Fibroblast of skin of abdomen (primary cell): ENCODE results near the gene PGBD2. TPM values are rescaled to one million over a fixed set of nuclear protein-coding genes. Genes with fewer than 3 reads are reported as not detected.

Source experiments
- DNase-seq: peaks from one replicate; pipeline ENCODE4 v3.0.0-alpha.2; 2013
- polyA plus RNA-seq, 2 experiments: library from polyadenylated mRNA; unstranded; fragments of 120-200 nt; gene quantifications; one replicate each; pipeline ENCODE4 v1.2.1, GENCODE V29; 2013; ENCODE audit not compliant: insufficient read length in 2 of 2

The PGBD2 gene, protein sequence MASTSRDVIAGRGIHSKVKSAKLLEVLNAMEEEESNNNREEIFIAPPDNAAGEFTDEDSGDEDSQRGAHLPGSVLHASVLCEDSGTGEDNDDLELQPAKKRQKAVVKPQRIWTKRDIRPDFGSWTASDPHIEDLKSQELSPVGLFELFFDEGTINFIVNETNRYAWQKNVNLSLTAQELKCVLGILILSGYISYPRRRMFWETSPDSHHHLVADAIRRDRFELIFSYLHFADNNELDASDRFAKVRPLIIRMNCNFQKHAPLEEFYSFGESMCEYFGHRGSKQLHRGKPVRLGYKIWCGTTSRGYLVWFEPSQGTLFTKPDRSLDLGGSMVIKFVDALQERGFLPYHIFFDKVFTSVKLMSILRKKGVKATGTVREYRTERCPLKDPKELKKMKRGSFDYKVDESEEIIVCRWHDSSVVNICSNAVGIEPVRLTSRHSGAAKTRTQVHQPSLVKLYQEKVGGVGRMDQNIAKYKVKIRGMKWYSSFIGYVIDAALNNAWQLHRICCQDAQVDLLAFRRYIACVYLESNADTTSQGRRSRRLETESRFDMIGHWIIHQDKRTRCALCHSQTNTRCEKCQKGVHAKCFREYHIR
- polyA plus RNA-seq (2013, experiment 1 of 2; ENCODE audit: insufficient read length) = 4.3 TPM
- polyA plus RNA-seq (2013, experiment 2 of 2; ENCODE audit: insufficient read length) = 3.8 TPM

DNA sequence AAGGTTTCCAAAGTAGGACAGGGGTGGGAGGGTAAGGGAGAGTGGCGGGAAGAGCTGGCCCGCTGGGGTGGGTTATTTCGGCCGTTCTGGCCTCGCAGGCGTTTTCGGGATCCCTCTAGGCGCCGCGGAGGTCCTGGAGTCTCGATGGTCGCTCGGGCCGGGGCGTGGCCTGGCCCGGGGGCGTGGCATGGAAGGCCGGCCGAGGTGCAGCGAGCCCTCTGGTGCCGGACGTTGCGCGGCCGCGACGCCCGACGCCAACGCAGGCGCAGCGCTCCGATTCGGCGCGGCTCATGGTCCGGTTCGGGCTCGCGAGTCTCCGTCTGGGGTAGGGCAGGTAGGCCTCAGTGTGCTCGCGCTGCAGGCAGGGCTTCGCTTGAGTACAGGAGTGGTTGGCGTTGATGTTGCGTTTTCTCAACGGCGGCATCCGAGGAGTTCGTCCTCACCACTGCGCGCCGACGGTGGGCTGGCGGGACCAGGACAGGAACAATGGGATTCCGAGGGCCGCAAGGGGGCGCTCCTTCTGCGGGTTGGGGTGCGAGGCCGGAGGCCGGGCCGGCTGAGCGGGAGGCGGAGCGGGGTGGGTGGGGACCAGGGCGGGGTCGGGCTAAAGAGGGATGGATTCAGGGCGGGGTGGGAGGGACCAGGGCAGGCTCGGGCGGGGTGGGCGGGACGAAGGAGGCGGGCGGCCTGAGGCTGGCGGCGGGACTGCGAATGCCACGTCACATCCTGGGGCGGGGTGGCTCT lies at the start of gene PGBD2:
Gene PGBD2, plus strand, starts transcription at position 227 of the 744 bp plus-strand sequence. CDS start 7,628 bp downstream, outside the sequence.
- DNase-seq = peak; percentile 93

DNA sequence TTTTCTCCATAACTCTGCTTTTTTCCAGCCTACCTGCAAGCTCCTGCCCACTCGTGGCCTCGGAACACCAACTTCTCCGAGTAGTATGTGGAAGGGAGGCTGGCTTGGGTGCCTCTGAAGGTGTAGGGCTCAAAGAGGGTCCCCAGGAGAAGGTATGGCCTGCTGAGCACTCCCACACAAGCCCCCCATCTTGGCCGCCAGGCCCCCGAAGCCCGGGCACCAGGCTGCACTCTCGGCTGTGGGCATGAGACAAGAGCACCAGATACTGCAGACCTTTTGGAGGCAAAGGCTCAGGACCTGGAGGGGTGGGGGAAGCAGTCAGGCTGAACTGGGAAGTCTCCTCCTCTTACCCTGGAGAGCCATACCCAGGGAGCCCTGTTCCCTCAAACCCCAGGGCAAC lies 48.8 kb upstream of the PGBD2 start:
- DNase-seq = no peak

DNA sequence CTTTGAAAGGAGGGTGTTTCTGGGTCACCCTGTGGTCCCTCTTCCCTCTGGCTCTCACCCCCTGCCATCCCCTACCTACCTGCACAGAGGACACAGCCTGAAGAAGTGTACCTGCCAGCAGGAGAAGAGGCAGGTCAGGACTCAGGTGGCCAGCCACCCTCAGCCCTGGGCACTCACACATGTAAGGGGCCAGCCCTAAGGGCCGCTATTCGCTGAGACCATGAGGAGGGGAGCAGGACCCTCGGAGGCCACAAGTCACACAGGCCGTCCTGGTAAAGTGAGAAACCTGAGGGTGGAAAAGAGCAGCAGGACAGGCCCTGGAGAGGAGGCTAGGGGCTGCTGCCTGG lies 48.3 kb upstream of the PGBD2 start:
- no peak for DNase-seq

DNA sequence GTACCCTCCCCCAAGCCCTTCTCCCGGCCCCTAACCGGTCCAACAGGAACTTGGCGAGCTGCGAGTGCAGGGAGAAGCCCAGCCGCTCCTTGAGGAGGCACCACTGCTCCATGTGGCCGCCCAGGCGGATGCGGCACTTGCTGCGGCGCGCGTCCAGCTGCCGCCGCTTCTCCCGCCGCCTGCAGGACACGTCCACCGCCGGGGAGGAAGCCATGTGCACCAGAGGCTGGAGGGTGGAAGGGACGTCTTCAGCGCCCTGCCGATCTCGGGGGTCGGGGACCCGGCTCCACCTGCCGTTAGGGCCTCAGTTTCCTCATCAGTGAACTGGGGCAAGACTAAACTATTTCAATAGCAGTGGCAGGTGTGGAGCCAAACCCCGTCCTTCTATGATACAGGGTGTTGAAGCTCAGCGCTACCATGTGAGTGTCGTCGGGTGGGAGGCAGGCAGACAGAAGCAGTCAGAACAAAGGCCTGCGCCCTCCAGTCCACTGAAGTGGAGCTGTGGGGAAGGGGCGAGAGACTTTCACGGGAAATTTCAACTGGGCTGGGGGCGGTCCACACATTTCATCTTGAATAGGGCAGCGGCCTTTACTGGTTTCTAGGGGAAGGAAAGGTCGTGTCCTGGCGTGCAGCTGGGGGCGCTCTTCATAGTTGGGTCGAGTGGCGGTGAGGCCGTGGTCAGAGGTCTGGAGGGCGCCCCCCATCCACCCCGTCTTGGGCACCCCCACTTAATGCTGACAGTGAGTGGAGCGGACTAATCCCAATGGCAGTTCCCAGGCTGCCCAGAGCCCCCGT lies 47.7 kb upstream of the PGBD2 start:
- peak; percentile 63 for DNase-seq

DNA sequence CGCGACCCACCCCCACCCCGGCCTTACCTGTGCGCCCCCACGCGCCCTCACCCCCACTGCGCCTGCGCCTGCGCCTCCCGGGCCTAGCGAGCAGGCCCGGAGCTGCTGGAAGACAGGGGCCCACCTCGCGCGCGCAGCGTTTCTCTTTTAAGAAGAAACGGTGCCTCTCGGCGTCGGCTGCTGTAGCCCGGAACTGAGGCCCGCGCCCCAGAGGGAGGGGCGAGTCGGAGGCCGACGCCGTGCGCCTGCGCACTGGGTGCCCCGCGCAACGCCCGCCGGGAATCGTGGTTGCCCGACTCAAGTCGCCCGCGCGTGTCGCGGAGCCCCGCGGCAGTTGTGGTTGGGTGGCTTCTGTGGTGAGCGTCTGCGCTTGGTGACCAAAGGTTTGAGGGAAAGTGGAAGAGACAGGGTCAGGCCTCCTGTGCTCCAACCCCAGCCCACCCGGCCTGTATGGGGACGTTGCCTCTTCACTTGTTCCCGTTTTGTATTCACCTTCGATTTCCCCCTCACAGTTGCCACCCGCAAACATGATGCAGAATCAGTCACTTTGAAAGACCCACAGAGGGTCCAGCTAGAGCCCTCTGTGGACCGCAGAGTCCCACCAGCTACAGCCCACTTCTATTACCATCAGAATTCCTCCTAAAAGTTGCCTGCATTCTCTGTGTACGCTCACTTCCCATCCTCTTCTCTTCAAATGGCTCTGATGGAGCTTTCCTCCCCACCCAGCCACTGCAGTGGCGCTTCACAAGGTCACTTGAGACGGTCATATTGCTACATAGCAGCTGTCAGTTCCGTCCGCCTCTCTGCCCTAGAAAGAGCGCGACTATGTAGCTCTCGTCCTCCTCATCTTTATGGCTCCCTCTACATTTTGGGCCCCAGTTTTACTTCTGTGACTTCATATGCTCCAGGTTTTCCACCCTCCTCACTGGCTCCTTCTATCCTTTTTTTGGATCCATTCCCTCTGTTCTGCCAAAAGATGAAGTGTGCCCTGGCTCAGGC lies 46.8 kb upstream of the PGBD2 start, which contains the start of gene ZNF692:
Gene ZNF692, minus strand, starts transcription at position 195 of the 999 bp plus-strand sequence. CDS start 776 bp downstream, outside the sequence.
- peak; percentile 98 for DNase-seq

DNA sequence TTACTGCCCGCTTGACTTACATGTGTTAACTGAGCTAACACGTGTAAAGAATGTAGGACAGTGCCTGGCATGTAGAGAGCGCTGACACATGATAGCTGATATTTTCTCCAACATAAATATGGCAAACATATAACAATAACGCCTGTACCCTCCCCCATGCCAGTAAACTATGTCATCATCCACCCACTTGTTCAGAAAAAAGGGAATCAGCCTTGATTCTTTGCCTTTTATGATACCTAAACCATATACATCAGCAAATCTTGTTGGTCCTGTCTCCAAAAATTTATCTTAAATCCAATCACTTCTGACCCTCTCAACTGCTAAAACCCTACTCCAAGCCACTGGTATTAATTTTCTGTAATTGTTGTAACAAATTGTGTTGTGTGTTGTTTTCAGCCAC lies 46.0 kb upstream of the PGBD2 start:
- DNase-seq = no peak

DNA sequence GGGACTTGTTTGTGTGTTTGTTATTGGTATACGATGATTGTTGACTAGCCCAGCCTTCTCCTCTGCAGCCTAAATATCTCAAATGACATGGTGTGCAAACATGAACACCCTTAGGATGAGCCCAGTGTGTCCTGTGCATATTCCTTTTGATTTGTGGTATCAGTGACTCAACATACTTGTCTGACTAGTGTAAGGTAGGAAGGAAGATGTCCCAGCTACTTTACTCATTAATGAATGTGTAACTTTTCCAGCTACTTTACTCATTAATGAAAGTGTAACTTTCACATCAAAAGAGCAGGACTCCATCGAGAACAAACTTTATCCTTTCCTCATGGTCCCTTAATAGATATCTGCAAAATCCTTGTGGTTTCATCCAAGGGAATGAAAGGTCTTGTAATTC lies 44.4 kb upstream of the PGBD2 start:
- no peak for DNase-seq

DNA sequence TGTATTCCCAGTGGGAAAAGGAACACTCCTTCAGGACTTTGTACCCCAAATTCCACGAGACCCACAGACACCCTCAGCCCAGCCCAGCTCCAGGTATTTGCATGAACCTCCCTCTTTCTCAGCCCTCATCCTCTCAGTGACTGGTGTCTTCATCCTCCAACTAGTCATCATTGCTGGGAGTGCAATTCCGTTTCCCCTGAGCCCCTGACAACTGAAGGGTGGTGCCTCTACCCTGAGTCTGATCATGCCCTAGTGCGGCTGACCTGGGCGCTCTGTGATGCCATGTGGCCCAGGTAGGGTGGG lies 43.4 kb upstream of the PGBD2 start:
- no peak for DNase-seq

DNA sequence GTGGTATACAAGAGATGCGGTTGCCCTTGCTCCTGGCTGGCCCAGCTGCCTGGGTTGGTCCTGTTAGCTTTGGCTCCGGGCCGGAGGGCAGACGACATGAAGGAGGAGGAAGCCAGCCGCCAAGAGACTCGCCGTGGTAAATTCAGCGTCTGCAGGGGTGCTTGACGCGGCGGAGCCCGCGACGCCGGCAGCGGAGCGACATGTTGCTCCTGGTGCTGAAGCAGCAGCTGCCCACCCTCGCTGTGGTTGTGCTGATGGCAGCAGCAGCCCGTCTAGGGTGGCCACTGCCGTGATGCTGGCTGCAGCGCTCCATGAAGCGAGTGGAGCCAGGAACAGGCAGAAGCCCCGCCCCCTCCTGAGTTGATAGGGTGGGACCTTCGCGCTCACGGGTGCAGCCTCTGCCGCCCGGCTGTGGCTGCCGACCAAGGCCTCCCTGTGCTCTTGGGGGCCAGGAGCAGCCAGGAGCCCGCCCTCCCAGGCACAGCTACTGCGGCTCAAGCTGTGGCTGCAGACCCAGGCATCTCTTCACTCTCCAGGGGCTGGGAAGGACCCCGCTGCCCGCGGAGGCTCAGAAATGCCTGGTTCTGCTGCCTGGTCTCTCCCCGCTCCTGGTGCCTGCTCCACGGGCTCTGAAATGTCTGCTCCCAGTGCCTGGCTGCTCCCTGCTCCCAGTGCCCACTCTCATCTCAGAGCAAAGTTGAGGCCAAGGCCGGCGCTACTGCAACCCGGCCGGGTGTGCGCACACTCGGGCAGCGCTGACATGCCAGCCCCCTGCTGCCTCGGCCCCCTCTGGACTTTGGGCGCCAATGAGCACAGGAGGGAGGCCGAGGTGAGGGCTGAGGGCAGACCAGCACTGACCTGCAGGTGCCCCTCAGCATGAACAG lies 42.8 kb upstream of the PGBD2 start:
- DNase-seq = peak; percentile 77

DNA sequence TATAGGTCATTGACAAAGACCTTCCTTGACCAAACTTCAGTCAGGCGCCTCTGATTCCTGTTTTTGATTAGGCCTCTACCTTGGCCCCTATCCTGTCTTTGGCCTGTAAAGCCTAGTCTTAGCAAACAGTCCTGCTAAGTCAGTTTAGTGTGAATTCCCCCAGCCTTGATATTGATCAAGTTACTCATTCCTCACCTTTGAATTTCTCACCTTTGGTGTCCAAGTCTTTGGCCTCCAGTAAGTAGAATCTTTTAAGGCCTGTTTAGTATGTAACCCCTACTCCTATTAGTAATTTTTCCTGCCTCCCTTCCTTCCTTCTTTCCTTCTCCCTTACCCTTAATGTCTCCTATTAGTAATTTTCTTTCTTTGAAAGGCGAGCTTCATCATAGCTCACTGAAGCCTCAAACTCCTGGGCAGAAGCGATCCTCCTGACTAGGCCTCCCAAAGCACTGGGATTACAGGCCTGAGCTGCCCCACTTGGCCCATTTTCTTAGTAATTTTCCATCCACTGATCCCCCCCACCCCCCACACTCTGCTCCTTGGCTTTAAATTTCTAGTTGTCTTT lies 34.1 kb upstream of the PGBD2 start:
- DNase-seq = no peak

DNA sequence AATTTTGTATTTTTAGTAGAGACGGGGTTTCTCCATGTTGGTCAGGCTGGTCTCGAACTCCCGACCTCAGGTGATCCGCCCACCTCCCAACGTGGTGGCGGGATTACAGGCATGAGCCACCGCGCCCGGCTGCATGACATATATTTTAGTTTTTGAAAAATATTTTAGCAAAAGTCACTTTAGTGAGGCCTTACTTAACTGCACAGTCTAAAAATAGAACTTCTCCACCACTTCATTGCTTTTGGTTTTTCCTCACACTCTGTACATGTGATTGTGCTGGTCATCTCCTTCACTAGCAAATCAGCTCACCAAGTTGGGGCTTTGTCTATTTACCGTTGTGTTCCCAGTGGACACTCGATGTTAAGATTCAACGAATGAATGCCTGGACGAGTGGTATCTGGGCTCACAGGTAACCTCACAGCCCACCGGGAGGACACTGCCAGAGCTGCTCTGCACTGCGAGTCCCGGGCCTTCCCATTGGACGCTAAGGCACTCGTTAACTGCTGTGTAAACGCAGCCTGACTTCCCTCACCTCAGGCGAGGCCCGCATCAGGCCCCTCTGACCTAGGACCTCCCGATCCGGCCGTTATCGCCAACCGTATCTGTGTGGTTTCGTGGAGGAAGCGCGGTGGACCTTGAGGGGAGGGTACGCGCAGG lies 33.2 kb upstream of the PGBD2 start:
- peak; percentile 62 for DNase-seq

DNA sequence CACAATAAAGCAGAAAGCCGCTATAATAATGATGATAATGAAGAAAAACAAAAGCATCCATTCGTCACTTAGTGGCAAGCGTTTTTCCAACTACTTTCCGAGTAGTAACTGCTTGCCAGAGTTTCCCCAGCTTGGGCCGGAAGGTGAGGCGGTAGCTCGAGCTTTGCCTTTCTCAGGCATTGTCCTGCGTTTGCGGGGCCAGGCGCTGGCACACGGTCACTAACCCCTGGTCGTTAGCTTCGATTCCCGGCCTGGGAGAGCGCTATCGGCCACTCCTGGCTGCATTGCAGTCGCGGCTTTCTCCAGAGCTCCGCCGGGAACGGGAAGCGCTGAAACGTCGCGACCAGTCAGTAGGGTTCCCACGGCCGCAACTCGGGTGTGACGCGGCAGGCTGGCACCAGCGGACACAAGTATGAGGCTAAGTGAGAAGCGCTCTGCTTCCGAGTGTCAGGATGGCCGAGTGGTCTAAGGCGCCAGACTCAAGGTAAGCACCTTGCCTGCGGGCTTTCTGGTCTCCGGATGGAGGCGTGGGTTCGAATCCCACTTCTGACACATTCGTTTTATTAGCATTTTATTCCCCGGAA lies 32.5 kb upstream of the PGBD2 start:
- peak; percentile 96 for DNase-seq

DNA sequence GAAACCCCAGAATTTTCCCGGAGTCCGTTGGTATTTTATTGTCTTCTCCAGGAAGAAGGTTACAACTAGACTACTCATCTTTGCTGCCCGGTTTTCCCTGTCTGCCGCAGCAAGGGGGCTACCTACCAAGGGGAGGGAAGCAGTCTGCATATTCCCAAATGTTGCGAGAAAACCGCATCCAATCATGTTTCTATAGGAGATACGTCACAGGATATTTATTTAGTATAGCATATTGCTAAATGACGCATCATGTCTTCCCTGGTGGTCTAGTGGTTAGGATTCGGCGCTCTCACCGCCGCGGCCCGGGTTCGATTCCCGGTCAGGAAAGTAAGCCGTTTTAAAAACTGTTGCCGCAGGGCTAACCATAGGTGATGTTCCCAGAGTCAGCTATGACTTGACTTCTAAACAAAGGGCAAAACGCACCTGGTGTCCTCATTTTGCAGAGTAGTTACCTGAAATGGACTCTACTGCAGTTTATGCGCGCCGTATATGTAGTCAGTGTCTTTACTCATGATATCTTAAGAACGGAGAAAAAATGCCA lies 32.0 kb upstream of the PGBD2 start:
- DNase-seq = no peak

DNA sequence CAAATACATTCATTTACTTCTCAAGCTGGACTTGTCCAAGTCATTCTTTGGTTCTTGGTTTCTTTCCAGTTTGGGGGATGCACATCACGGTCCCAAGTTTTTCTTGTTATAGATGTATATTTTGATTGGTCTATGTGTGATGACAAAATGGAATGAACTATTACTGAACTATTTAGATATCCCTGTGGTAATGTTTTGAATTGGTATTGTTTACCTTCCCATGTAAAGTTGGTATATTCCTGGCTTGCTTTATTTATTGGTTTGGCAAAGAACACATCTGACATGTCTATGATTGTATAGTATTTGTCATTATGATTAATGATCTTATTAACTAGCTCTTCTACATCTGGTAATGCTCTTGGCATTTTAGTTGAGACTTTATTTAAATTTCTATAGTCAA lies 24.8 kb upstream of the PGBD2 start:
- no peak for DNase-seq

DNA sequence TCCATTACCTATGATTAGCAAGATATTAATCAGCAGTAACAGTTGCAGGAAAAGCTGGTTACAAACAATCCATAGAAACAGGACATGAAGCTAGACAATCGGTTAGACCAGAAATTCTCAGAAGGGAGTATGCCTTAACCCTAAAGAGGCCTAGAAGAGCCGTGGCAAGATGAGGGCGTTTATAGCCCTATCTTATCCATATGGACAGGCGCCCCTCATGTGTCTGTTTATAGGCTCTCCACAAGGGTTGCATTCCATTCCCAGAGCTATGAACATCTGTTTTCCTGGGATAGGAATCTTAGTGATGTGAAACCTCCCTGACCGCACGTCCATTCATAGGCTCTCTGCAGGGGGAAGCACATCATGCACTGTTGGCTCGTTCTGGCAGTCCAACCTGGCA lies 23.6 kb upstream of the PGBD2 start:
- peak; percentile 33 for DNase-seq

DNA sequence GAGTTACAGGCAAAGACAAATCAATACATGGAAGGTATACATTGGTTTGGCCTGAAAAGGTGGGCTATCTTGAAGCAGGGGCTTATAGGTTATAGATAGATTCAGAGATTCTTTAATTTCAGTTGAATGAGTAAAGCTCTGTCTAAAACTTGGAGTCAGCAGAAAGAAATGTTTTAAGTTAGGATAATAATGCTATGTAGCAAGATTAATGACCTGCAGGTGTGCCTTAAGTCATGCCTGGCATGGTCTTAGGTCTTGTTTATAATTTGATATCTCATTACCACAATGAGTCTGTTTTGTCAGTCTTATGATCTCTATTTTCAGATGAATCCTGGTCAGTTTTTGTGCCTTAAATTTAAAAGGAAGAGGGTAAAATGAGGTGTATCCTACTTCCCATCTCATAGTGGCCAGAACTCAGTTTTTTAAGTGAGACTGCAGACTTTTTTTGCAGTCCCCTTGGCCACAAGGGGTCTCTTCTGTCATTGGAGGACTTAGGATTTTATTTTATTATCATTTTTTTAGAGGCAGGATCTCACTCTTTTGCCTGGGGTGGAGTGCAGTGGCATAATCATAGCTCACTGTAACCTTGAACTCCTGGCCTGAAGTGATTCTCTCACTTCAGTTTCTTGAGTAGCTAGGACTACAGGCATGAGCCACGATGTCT lies 21.3 kb upstream of the PGBD2 start:
- DNase-seq = no peak

DNA sequence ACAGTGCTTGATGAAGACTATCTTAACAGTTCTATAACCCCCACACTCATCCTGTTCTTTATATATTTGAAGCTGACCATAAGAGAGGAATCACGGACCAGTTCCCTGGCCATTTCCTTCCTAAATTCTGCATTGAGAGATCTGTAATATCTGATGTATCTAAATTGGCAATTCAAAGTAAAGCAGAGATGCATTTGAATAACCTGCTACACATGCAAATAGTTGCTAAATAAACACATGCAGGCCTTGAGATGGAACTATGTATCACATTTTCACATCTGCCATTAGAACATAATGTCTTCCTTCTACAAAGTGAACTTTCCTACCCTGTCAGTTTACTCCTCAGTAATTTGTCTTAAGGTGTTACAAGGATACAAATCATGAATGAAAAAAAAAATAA lies 20.4 kb upstream of the PGBD2 start:
- no peak for DNase-seq

DNA sequence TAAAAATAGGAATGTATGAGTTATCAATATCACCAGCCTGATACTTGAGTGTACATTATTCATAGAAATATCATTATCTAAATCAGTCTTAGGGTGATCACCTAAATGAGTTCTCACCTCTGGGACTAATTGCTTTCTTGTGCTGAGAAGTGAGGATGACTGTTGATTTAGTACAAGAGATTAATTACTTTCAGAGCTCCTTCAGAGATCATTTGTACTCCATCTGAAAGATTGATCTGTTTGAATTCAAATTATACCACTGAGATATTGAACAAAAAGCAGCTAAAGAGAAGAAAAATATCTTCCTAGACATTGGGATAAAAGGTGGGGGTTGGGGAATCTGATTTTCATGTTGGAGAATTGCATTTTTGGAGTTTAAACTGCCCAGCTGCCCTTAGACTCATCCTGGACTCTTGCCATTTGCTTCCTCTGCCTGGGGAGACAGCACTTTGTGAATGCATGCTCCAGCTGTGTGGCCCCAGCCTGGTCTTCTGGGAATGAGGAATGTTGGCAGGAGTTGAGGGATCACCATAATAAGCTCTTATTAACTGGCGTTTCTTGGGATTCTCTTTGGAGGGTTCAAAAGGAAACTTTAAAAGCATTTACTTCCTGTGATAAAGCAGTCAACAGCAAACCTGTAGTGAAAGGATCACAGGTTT lies 19.7 kb upstream of the PGBD2 start:
- peak; percentile 53 for DNase-seq
